GM12801 (cell line): ENCODE measurements around the gene VSIG10.

Source experiments
- TF ChIP-seq, protein P1 (sequence below): IDR thresholded peaks from one replicate; pipeline ENCODE4 v1.5.1; 2011; ENCODE audit warnings: control low read depth; ENCODE audit not compliant: insufficient read length; ENCODE audit errors: extremely low read depth

The VSIG10 gene

DNA sequence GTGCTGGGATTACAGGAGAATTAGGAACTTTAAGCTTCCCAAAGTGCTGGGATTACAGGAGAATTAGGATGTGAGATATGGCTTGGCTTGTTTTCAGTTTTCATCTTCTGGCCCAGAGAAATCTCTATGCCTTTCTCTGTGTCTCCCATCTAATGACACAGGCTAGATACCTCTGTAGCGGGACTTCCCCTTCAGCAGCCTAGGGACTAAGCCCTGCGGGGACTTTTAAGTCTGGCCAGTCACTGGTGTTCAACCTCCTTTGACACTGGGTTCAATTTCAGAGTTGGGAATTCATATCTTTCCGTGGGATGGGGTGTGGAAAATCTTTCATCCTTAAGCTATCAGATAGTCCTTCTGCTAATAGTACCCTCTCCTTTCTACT is 81.1 kb downstream of the VSIG10 start:
- TF ChIP-seq, protein P1, sequence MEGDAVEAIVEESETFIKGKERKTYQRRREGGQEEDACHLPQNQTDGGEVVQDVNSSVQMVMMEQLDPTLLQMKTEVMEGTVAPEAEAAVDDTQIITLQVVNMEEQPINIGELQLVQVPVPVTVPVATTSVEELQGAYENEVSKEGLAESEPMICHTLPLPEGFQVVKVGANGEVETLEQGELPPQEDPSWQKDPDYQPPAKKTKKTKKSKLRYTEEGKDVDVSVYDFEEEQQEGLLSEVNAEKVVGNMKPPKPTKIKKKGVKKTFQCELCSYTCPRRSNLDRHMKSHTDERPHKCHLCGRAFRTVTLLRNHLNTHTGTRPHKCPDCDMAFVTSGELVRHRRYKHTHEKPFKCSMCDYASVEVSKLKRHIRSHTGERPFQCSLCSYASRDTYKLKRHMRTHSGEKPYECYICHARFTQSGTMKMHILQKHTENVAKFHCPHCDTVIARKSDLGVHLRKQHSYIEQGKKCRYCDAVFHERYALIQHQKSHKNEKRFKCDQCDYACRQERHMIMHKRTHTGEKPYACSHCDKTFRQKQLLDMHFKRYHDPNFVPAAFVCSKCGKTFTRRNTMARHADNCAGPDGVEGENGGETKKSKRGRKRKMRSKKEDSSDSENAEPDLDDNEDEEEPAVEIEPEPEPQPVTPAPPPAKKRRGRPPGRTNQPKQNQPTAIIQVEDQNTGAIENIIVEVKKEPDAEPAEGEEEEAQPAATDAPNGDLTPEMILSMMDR, result no peak

DNA sequence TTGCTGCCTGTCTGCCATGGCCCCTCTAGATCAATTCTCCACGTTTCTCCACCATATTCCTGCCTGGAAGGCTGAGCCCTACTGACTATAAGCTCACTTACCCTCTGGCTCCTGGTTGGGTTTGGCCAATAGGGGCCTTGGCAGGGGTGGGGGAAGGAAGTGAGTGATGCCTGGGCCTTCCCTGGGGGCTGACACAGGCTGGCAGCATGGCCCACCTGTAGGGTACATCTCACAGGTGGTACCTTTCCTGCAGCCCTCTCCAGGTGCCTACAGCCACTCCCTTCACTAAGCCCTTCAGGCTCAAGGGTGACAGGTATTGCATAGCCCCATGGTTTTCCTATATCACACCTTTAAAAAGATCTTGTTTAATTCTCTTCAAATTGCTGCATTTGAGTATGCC is 83.8 kb downstream of the VSIG10 start:
- TF ChIP-seq, protein P1, result no peak

DNA sequence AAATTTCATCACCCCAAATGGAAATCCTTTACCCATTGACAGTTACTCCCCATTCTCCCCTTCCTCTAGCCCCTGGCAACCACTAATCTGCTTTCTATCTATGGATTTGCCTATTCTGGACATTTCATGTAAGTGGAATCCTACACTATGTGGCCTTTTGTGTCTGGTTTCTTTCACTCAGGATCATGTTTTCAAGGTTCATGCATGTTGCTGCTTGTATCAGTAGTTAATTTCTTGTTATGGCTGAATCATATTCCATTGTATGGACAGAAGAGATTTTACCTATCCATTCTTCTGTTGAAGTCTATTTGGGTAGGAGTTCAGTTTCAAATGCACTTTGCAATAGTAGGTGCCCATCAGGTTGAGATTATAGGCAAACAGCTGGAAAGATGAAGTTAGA is 85.9 kb downstream of the VSIG10 start:
- TF ChIP-seq, protein P1, result no peak

DNA sequence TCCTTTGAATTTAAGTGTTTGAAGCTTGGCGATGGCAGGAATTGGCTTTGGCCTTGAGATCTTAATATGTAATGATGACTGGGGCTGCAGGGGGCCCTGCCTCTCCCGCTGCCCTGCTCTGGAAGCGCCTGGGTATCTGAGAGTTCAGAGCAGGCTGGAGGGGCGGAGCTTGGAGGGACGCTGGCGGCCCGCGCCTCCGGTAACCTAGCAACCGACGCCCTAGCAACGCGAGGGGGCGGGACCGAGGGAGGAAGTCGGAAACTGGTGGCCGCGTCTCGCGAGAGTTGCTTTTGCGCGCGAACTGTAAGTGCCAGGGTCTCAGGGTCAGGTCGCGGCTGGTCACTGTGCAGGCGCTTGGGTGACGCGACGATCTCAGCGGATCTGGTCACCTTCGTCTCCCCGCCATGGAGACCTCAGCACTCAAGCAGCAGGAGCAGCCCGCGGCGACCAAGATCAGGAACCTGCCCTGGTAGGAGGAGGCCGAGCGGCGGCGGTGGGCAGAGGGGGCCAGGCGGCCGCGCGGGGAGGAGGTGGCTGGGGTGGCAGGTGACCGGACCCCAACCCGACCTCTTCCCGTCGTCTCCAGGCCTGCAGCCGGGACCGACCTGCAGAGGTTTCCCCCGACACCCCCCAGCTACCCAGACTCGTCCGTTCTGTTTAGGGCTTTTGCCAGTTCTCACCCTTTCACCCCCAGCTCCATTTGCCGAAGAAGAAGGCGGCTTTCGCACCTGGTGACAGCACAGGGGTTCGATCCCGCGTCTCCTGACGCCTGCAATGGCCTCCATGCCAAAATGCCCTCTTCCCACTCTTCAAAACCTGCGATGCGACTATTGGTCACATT is 87.2 kb downstream of the VSIG10 start, which contains the start of gene RFC5:
RFC5 (plus strand) TSS at position 280 of the 841 bp plus-strand sequence; CDS start at position 405, 125 bp downstream.
- TF ChIP-seq, protein P1, result no peak

DNA sequence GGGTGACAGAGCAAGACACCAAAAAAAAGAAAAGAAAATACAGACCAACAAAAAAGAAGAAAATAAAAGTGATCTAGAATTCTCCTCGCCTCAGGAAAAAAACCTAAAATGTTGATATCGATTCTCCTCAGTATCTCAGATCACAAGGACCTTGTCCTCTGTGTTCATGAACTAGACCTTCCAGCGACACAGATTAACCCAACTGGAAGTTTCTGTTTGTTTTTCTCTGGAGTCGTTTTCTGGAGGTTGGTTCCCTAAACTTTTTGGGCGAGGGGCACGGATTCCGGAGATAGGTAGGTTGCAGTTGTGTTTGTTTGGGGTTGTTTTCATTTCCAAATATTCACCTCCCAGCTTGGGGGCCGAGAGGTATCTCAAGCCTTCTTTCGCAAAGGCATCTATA is 87.9 kb downstream of the VSIG10 start:
- TF ChIP-seq, protein P1, result no peak

DNA sequence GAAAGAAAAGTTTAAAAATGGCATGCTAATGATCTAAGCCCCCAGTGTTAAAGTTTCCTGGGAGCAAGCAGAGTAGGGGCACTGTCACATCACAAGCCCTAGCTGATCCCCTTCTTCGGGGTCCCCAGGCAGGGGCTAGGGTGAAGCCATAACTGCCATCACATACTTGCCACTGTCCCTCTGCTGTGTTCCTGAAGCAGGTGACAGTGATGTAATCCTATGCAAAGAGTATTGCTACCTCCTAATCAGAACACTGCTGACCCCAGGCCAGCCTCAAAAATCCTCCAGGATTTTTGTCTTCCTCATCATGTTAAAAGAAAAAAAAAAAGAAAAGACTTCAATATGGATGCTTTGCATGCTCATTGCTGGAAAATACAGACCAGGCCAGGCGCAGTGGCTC is 88.5 kb downstream of the VSIG10 start:
- TF ChIP-seq, protein P1, result no peak
